B cell (primary cell): ENCODE measurements around the gene UPK2. TPM values are rescaled to one million over a fixed set of nuclear protein-coding genes. Genes with fewer than 3 reads are reported as not detected.

Source experiments
- ATAC-seq: fragments of 200-7000 bp; cut with Tn5 transposase; one replicate; pipeline ENCODE4 v1.10.0; 2021; ENCODE audit warnings: low read depth, mild to moderate bottlenecking, moderate number of reproducible peaks, moderate library complexity
- CTCF ChIA-PET: fragments of 350-600 bp; sonication (Branson Sonifier 250); formaldehyde crosslinking; loops from one replicate; lab custom pipeline; 2021; ENCODE audit warnings: antibody characterized with exemption, inconsistent platforms; lab: Charles Lee
- POLR2A ChIA-PET: fragments of 350-600 bp; sonication (Branson Sonifier 250); formaldehyde crosslinking; loops from one replicate; lab custom pipeline; 2021; ENCODE audit warnings: antibody characterized with exemption; lab: Charles Lee
- DNase-seq: peaks from one replicate; pipeline ENCODE4 v3.0.0; 2013
- H2AFZ ChIP-seq: 2 replicates; pipeline ENCODE4 v1.6.1; 2012; ENCODE audit warnings: mild to moderate bottlenecking, low read depth, low read length; ENCODE audit not compliant: insufficient read depth, poor library complexity, severe bottlenecking
- H3K27ac ChIP-seq, 2 donors: 1 replicate in 1 of 2; 2 replicates in 1 of 2; pipeline ENCODE4 v1.5.1; 2012 to 2013; ENCODE audit warnings: low read length in 2 of 2, mild to moderate bottlenecking in 2 of 2, moderate library complexity in 1 of 2
- H3K27me3 ChIP-seq, 4 experiments: fragments of 200-600 bp in 1 of 4; sonication (generic) in 1 of 4; replicated peaks in 1 of 4; 1 replicate in 2 of 4; 2 replicates in 2 of 4; pipeline versions ENCODE4 v1.6.1 to v1.7.0; 2013 to 2016; ENCODE audit warnings: low read length in 3 of 4, mild to moderate bottlenecking in 2 of 4, mixed read lengths in 1 of 4, moderate library complexity in 1 of 4; ENCODE audit not compliant: insufficient read depth in 4 of 4, control insufficient read depth in 3 of 4; ENCODE audit errors: control extremely low read depth in 1 of 4
- H3K36me3 ChIP-seq, 2 experiments: replicated peaks in 1 of 2; 1 replicate in 1 of 2; 2 replicates in 1 of 2; pipeline versions ENCODE4 v1.6.1 to v1.7.1; 2013; ENCODE audit warnings: low read length in 1 of 2; ENCODE audit not compliant: insufficient read depth in 2 of 2, control insufficient read depth in 1 of 2; ENCODE audit errors: control extremely low read depth in 1 of 2, extremely low read depth in 1 of 2
- H3K4me1 ChIP-seq, 2 donors: fragments of 200-600 bp in 1 of 2; sonication (generic) in 1 of 2; 1 replicate in 1 of 2; 2 replicates in 1 of 2; pipeline versions ENCODE4 v1.5.1 to v1.6.1; 2013 to 2017; ENCODE audit warnings: low read length in 2 of 2; ENCODE audit not compliant: control insufficient read depth in 2 of 2, insufficient read depth in 2 of 2
- H3K4me2 ChIP-seq: replicated peaks from 2 replicates; pipeline ENCODE3; 2012; ENCODE audit warnings: mild to moderate bottlenecking, low read depth, low read length; ENCODE audit not compliant: poor library complexity, severe bottlenecking
- H3K4me3 ChIP-seq, 5 experiments: fragments of 200-600 bp in 1 of 5; sonication (generic) in 1 of 5; 1 replicate in 3 of 5; 2 replicates in 2 of 5; pipeline versions ENCODE4 v1.5.1 to v1.7.0; 2011 to 2016; ENCODE audit warnings: low read length in 4 of 5, mild to moderate bottlenecking in 4 of 5, low read depth in 2 of 5, control low read depth in 1 of 5, moderate library complexity in 1 of 5; ENCODE audit not compliant: insufficient read depth in 1 of 5; ENCODE audit errors: control extremely low read depth in 1 of 5, extremely low read depth in 1 of 5
- H3K79me2 ChIP-seq: fragments of 200-600 bp; sonication (generic); one replicate; pipeline ENCODE4 v1.6.0; 2016; ENCODE audit warnings: low read length; ENCODE audit not compliant: control insufficient read depth, insufficient read depth
- H3K9ac ChIP-seq: fragments of 200-600 bp; sonication (generic); 2 replicates; pipeline ENCODE4 v1.6.1; 2017; ENCODE audit warnings: mild to moderate bottlenecking, low read length, moderate library complexity
- H3K9me3 ChIP-seq, 3 donors: one replicate each; pipeline versions ENCODE4 v1.6.1 to v1.7.1; 2013; ENCODE audit warnings: low read length in 2 of 3; ENCODE audit not compliant: control insufficient read depth in 2 of 3, insufficient read depth in 1 of 3; ENCODE audit errors: control extremely low read depth in 1 of 3
- H4K20me1 ChIP-seq: 2 replicates; pipeline ENCODE4 v1.6.0; 2012; ENCODE audit warnings: mild to moderate bottlenecking, low read length; ENCODE audit not compliant: insufficient read depth, control insufficient read depth, poor library complexity, severe bottlenecking
- H3K27ac Mint-ChIP-seq: one replicate; pipeline ENCODE4 v1.8.0; 2021; ENCODE audit warnings: mixed read lengths
- H3K27me3 Mint-ChIP-seq: one replicate; pipeline ENCODE4 v1.8.0; 2021; ENCODE audit warnings: mixed read lengths
- H3K4me1 Mint-ChIP-seq: one replicate; pipeline ENCODE4 v1.8.0; 2021; ENCODE audit warnings: mixed read lengths
- H3K4me3 Mint-ChIP-seq: one replicate; pipeline ENCODE4 v1.8.0; 2021; ENCODE audit warnings: mixed read lengths
- H3K9me3 Mint-ChIP-seq: one replicate; pipeline ENCODE4 v1.8.0; 2022; ENCODE audit warnings: mixed read lengths; ENCODE audit not compliant: insufficient read depth
- EZH2 ChIP-seq: IDR thresholded peaks from 2 replicates; pipeline ENCODE4 v1.6.1; 2012; ENCODE audit warnings: borderline replicate concordance, low read depth, mild to moderate bottlenecking, moderate library complexity, low read length; ENCODE audit not compliant: insufficient read depth, poor library complexity, severe bottlenecking
- WGBS: methylation state at CpG from one replicate; pipeline ENCODE4 v1.1.5; 2013; ENCODE audit warnings: missing lambda C conversion rate; ENCODE audit not compliant: insufficient coverage; 5-methylcytosine and 5-hydroxymethylcytosine counted together
- intact Hi-C: fragments of 100-400 bp; cut with micrococcal nuclease; formaldehyde crosslinking; loops from one replicate; pipeline ENCODE4 v1.10.0; 2022
- polyA plus RNA-seq: library from polyadenylated mRNA; depleted of rRNA; stranded (reverse); fragments of >200 nt; gene quantifications from 2 replicates; pipeline ENCODE4 v1.2.3, GENCODE V29; 2012
- total RNA-seq, 2 donors: library from RNA; stranded (reverse); fragments of 120-200 nt in 1 of 2; gene quantifications; 1 replicate in 1 of 2; 2 replicates in 1 of 2; pipeline versions ENCODE4 v1.2.3 to v1.2.4, GENCODE V29; 2013 to 2022
- TF ChIP-seq, protein P1 (sequence below): fragments of 200-600 bp; IDR thresholded peaks from one replicate; pipeline ENCODE4 v1.8.0; 2022; ENCODE audit warnings: antibody characterized with exemption, mild to moderate bottlenecking

UPK2 gene
- total and polyA plus RNA-seq, 2 donors (not counting 1 experiment from before 2014, with no cell fraction given): 0.43 TPM; not detected in 1

DNA sequence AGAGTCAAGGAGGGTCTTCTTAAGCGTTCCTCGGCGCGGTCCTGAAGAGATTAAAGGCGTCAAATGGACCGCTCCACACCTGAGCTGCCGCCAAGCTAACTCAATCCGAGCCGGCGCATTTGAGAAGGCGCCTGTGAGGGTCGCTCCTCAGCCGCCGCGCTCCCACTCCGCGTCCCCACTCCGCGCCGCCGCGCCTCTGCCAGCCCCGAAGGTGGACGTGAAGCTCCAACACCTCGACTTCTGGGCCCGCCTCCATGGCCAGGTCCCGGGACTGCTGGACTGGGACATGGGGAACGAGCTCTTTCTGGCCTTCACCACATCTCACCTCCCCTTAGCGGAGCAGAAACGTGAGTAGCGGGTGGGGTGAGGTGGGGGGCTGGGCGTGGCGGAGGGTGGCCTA lies 15.5 kb downstream of the UPK2 start, which contains the start of gene FOXR1:
TSS of gene FOXR1 (plus strand) at position 116 of the 400 bp plus-strand sequence. CDS start at position 287, 171 bp downstream.
- Histone ChIP-seq H3K9me3 (no peaks in the 10 kb centered on the region), H3K27me3 (peaks cover 0 to 22% (median 2%) of the 10 kb centered on the region in 4 experiments), H4K20me1 (no peaks in the 10 kb centered on the region), H3K4me2 (no peak within 1 kb of the TSS), H3K4me3 (no peak within 1 kb of the TSS), H2AFZ (no peak within 1 kb of the TSS), H3K79me2 (no peaks in the 10 kb centered on the region), H3K9ac (no peak within 1 kb of the TSS), H3K4me1 (no peaks in the 10 kb centered on the region), H3K27ac (no peak within 1 kb of the TSS), H3K36me3 (no peaks in the 10 kb centered on the region)
- Mint-ChIP-seq H3K27me3 (peaks cover 27% of the 10 kb centered on the region), H3K4me3 (no peak within 1 kb of the TSS), H3K4me1 (no peaks in the 10 kb centered on the region), H3K27ac (no peak within 1 kb of the TSS), H3K9me3 (peaks cover 2% of the 10 kb centered on the region)
- POLR2A ChIA-PET: no interaction called here
- intact Hi-C loops: no loop called here
- DNase-seq (no peak), ATAC-seq (no peak)
- WGBS: 55% methylated on average over 27 of the region's 33 CpGs
- no peak for TF ChIP-seq EZH2
- TF ChIP-seq, protein P1, sequence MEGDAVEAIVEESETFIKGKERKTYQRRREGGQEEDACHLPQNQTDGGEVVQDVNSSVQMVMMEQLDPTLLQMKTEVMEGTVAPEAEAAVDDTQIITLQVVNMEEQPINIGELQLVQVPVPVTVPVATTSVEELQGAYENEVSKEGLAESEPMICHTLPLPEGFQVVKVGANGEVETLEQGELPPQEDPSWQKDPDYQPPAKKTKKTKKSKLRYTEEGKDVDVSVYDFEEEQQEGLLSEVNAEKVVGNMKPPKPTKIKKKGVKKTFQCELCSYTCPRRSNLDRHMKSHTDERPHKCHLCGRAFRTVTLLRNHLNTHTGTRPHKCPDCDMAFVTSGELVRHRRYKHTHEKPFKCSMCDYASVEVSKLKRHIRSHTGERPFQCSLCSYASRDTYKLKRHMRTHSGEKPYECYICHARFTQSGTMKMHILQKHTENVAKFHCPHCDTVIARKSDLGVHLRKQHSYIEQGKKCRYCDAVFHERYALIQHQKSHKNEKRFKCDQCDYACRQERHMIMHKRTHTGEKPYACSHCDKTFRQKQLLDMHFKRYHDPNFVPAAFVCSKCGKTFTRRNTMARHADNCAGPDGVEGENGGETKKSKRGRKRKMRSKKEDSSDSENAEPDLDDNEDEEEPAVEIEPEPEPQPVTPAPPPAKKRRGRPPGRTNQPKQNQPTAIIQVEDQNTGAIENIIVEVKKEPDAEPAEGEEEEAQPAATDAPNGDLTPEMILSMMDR: no peak
- CTCF ChIA-PET: no interaction called here

DNA sequence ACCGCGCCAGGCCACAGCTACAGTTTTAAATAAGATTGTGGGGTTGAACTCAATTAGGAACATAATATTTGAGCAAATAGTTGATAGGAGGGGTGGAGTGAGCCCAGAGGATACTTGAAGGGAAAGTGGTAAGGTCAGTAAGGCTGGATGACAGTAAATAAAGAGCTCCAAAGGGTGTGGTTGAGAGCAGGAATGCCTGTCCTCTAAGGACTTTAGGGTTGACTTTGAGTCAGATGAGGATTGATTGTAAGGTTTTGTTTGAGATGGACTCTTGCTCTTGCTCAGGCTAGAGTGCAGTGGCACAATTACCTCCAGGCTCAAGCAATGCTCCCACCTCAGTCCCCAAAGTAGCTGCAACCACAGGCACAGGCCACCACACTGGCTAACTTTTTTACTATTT lies 17.9 kb downstream of the UPK2 start:
- ATAC-seq: no peak
- H3K9ac ChIP-seq: no peak overlapping the region

More for the DNA sequence above, 17.9 kb downstream of the UPK2 start:
- Histone ChIP-seq H3K9me3 (no peaks in the 10 kb centered on the region), H3K4me1 (no peaks in the 10 kb centered on the region), H3K36me3 (no peaks in the 10 kb centered on the region), H3K27ac (no peak overlapping the region), H3K4me3 (no peak overlapping the region), H3K79me2 (no peaks in the 10 kb centered on the region), H3K27me3 (peaks cover 0 to 28% (median 3%) of the 10 kb centered on the region in 4 experiments), H4K20me1 (no peaks in the 10 kb centered on the region), H3K4me2 (no peak overlapping the region), H2AFZ (no peak overlapping the region)
- ChIA-PET POLR2A (no interaction called here), CTCF (interaction anchor here (1.1 kb wide), 1 partner anchor 66 kb away, joined by 3 read pairs; no protein-coding TSS in a partner anchor)
- Mint-ChIP-seq H3K27me3 (peaks cover 35% of the 10 kb centered on the region), H3K27ac (no peak overlapping the region), H3K4me1 (no peaks in the 10 kb centered on the region), H3K9me3 (peaks cover 2% of the 10 kb centered on the region), H3K4me3 (no peak overlapping the region)
- 92% methylated on average over 2 of the region's 2 CpGs for WGBS
- DNase-seq: no peak
- intact Hi-C loops: no loop called here
- TF ChIP-seq, protein P1: no peak
- TF ChIP-seq EZH2: no peak
